Heart left ventricle (tissue), 13 donors: ENCODE data around the gene D2HGDH.

Source experiments
- POLR2A ChIP-seq, 2 donors: fragments of 450-650 bp; IDR thresholded peaks; one replicate each; pipeline ENCODE4 v1.6.1; 2017; ENCODE audit warnings: antibody characterized with exemption in 2 of 2, mild to moderate bottlenecking in 2 of 2, moderate library complexity in 2 of 2
- TF ChIP-seq, protein P1 (sequence below), 12 donors: fragments of 200-600 bp; sonication (generic) in 4 of 12; IDR thresholded peaks; one replicate each; pipeline versions ENCODE4 v1.5.0 to v1.8.0; 2018 to 2022; ENCODE audit warnings: antibody characterized with exemption in 12 of 12, mild to moderate bottlenecking in 5 of 12
- donor health status: ischemic (EF 13 %, LVEDD 7.1; RV severe dilation, severe dysfunction).
- donor health status: DM: no; HTN: yes; CAD: no.
- donor health status: DM: no; HTN: no; CAD: no.
- donor health status: ischemic (EF 25% LVEDD 6.9; RV normal size, moderate dysfunction).
- donor health status: ischemic (EF 25% LVEDD 5.7; RV mildly dilated, moderate dysfunction).
- donor health status: ischemic (EF 35%, LVEDD 5.7; RV mildly dilated, moderate dysfunction).
- donor health status: nonischemic (EF 11% LVEDD 7.7; RV severe dilation, severe dysfunction).
- donor health status: DM: yes; HTN: yes; CAD: no.
- donor health status: PGD.
- donor health status: ischemic (EF 29% LVEDD 5.4; RV normal size, mild dysfunction).
- donor health status: nonischemic (EF 23%, LVEDD 6.1; RV moderate dilation, normal function).

DNA sequence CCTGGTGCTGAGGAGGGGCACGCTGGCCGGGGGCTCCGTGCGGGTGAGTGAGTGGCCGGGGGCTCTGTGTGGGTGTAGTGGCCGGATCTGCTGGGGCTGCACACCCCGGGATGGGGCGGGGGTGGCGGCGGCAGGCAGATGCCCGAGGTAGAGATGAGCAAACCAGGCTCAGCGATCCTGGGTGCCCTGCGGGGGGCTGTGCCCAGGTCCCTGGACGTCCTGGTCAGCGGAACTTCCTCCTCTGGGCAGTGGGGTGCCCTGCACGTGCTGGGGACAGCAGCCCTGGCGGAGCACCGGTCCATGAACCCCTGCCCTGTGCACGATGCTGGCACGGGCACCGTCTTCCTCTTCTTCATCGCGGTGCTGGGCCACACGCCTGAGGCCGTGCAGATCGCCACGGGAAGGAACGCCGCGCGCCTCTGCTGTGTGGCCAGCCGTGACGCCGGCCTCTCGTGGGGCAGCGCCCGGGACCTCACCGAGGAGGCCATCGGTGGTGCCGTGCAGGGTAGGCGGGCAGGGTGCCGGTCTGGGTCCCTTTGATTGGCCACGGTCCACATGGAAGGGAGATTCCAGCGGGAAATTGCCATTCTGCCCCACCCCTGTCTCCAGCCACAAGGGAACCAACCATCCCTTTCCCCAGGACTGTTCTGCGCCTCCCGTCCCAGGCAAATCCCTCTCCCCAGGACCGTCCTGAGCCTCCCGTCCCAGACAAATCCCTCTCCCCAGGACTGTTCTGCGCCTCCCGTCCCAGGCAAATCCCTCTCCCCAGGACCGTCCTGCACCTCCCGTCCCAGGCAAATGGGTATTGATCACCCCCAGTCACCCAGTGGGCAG lies 80.4 kb downstream of the D2HGDH start:
- TF ChIP-seq, protein P1, sequence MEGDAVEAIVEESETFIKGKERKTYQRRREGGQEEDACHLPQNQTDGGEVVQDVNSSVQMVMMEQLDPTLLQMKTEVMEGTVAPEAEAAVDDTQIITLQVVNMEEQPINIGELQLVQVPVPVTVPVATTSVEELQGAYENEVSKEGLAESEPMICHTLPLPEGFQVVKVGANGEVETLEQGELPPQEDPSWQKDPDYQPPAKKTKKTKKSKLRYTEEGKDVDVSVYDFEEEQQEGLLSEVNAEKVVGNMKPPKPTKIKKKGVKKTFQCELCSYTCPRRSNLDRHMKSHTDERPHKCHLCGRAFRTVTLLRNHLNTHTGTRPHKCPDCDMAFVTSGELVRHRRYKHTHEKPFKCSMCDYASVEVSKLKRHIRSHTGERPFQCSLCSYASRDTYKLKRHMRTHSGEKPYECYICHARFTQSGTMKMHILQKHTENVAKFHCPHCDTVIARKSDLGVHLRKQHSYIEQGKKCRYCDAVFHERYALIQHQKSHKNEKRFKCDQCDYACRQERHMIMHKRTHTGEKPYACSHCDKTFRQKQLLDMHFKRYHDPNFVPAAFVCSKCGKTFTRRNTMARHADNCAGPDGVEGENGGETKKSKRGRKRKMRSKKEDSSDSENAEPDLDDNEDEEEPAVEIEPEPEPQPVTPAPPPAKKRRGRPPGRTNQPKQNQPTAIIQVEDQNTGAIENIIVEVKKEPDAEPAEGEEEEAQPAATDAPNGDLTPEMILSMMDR (IDR thresholded peaks at IDR 0.05): no peak
- TF ChIP-seq POLR2A (IDR thresholded peaks at IDR 0.05): no peak
